Stimulated activated CD8-positive, alpha-beta memory T cell treated with anti-CD3 and anti-CD28 coated beads, Interleukin-4, amount 100 ng/mL, for 24 hours (primary cell): ENCODE results near the gene ULK1.
"Not testable (repeated sequence)": the region's sequence is repeated elsewhere in the genome, so short reads cannot be mapped to it uniquely, and the experiment has no call there.

Source experiments
- DNase-seq: peaks from one replicate; pipeline ENCODE4 v3.0.0-alpha.2; 2020; ENCODE audit warnings: low read depth

ULK1 gene

DNA sequence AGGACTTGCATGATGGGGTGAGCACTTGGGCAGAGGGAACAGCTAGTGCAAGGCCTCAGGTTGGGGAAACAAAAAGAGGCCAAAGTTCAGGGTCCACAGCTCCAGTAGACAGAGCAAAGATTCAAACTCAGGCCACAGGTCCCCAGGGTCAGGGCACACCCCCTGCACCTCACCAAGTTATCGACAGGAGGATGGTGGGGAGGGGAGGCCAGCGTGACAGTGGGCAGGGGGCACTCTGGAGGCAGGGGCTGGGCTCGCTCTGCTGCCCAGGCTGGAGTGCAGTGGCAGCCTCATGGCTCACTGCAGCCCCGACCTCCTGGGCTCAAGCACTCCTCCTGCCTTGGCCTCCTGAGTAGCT, 32.4 kb upstream of the ULK1 start:
- DNase-seq = no peak

- DNase-seq = no peak
Observed at GRCh38 chr12:131862600-131862993, 31.8 kb upstream of the ULK1 start.

GRCh38 chr12:131862994-131863710, 31.3 kb upstream of the ULK1 start:
- DNase-seq = no peak

DNA sequence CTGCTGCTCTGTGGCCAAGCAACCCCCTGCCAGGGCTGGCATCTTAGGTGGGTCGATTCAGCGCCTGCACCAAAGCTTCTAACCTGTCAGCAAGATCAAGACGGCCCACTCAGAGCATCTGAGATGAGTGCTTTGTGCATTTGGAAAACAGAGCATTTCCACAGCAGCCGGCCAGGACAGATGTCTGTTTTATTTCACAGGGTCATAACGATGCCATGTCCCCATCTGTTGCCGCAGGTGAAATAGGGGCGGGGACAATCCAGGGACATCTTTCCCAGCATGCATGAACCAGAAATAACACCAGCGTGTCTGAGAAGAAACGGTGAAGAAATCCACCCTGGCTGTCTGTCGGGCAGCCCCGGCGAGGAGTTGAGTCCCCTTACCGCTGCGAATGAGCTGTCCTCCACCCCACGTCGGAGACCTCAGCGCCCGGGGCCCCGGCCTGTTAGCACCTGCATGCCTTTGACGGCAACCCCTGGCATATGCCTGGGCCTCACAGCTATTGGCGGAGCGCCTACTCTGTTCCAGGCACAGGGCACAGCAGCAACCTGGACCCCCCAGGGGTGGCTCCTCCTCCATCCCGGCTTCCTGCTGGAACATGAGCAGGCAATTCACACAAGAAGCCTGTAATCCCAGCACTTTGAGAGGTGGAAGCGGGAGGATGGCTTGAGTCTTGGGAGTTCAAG, 30.6 kb upstream of the ULK1 start:
- DNase-seq = no peak

- DNase-seq = no peak
Observed at GRCh38 chr12:131864469-131864868, 30.0 kb upstream of the ULK1 start.

- no peak for DNase-seq
Observed at GRCh38 chr12:131865180-131865875, 29.1 kb upstream of the ULK1 start.

- no peak for DNase-seq
Observed at GRCh38 chr12:131867471-131867870, 27.0 kb upstream of the ULK1 start.

GRCh38 chr12:131867891-131868675, 26.3 kb upstream of the ULK1 start:
- DNase-seq = no peak

DNA sequence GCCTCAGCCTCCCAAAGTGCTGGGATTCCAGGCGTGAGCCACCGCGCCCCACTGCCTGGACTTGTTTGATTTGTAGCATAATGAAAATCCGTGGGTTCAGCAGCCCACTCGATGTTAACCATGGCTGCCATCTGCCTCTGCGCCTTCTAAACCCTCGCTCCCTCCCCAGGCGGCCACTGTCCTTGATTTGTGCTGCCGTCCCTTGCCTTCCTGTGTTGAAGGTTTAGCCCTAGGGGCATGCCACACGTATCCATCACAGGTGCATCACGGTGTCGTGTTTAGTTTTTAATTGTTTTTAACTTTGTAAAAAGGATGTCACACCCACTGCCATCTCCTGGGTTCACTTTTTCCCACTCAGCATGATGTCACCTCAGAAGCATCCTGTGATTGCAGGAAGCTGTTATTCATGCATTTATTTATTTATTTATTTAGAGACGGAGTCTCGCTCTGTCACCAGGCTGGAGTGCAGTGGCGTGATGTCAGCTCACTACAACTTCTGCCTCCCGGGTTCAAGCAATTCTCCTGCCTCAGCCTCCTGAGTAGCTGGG, 24.5 kb upstream of the ULK1 start:
- DNase-seq = no peak

- DNase-seq = no peak
Observed at GRCh38 chr12:131871677-131872076, 22.7 kb upstream of the ULK1 start.

- no peak for DNase-seq
Observed at GRCh38 chr12:131872154-131873051, 22.0 kb upstream of the ULK1 start.

GRCh38 chr12:131873293-131873692, 21.1 kb upstream of the ULK1 start:
- no peak for DNase-seq

GRCh38 chr12:131874972-131875371, 19.4 kb upstream of the ULK1 start:
- DNase-seq = not testable (repeated sequence)

GRCh38 chr12:131877216-131877615, 17.2 kb upstream of the ULK1 start:
- not testable (repeated sequence) for DNase-seq

DNA sequence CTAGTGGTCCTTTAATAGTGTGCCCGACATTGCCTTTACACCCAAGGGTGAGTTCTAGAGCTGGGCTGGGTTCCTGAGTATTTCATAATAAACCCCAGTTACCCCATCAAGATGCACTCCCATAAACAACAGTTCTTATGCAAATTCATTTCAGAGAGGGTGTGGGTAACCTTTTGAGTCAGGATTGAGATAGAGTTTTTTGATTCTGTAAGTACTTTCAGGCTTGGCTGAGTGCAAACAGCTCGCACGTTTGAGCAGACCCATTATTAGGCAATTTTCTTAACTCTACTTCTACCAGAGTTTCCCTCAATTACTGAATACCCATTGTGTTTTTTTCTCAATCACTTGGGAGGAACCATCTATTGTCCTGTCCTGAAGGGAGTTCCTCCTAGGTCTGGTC, 16.0 kb upstream of the ULK1 start:
- not testable (repeated sequence) for DNase-seq

DNA sequence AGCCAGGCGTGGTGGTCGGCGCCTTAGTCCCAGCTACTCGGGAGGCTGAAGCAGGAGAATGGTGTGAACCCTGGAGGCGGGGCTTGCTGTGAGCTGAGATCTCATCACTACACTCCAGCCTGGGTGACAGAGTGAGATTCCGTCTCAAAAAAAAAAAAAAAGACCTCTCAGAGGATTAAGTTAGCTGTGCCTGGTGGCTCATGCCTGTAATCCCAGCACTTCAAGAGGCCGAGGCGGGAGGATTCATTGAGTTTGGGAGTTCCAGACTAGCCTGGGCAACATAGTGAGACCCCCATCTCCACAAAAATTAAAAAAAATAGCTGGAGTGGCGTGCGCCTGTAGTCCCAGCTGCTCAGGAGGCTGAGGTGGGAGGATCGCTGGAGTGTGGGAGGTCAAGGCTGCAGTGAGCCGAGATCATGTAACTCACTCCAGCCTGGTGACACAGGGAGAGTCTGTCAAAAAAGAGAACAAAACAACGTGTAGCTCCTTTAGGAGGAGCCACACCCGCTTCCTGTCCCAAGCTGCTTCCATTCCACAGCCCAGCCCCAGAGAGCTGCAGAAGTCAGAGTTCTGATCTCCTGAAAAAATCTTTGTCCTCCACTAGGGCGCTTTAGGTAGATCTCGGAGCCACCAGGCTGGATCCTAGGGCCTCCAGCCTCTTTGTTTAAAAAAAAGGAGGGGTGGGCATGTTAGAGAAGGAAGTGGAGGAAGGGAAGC, 11.5 kb upstream of the ULK1 start:
- no peak for DNase-seq

- DNase-seq = no peak
Observed at GRCh38 chr12:131883521-131883900, 10.9 kb upstream of the ULK1 start.

DNA sequence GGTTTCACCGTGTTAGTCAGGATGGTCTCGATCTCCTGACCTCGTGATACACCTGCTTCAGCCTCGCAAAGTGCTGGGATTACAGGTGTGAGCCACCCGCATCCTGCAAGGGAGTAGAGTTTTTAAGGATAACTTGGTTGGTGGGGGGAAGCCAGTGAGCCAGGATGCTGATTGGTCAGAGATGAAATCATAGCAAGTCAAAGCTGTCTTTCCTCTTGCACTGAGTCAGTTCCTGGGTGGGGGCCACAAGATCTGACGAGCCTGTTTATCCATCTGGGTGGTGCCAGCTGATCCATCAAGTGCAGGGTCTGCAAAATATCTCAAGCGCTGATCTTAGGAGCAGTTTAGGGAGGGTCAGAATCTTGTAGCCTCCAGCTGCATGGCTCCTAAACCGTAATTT, 9.3 kb upstream of the ULK1 start:
- not testable (repeated sequence) for DNase-seq

GRCh38 chr12:131885543-131886057, 8.8 kb upstream of the ULK1 start:
- DNase-seq = no peak

GRCh38 chr12:131891722-131892121, 2.7 kb upstream of the ULK1 start:
- not testable (repeated sequence) for DNase-seq
